ENCODE data around the gene HNRNPK. TPM values are rescaled to one million over a fixed set of nuclear protein-coding genes. Genes with fewer than 3 reads are reported as not detected.

HNRNPK gene
- total and polyA plus RNA-seq, 2 of the 13 experiments (the other 11 are each of a cell fraction or from before 2014, with no cell fraction given) = 321 to 712 TPM

DNA sequence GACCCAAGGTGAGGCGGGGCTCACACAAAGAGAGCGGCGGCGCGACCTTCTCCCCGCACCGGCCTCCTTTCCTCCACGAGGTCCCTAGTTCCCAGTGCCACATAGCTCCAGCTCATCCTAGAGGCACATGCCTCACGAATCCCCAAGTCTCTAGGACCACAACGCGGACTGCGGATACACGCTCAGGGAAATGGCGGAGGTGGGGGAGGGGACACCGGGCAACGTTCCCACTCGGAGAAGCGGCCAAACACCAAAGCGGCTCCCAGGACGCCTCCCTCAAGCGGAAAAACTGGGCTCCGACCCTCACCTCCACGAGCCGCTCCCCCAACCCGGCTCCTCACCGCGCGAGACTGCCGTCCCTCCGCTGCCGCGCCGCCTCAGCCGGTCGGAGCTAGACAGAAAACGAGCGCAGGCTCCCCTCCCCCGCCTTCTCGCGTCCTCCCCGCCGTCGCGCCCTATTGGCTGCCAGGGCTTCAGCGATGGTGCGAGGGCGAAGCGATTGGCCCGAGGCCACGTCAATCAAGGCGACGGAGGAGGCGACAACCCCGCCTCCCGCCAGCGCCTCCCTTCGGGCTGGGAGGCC is at the start of gene HNRNPK (continued):
- no peak for TF ChIP-seq ETV5 (CRISPR knock-in tag; IDR thresholded peaks at IDR 0.05; ENCODE audit: borderline replicate concordance)
- no peak for TF ChIP-seq ZNF296 (CRISPR knock-in tag; conservative IDR thresholded peaks at IDR 0.05)
- TF ChIP-seq TSC22D2 (CRISPR knock-in tag; IDR thresholded peaks at IDR 0.05; ENCODE audit: borderline replicate concordance) = no peak
- TF ChIP-seq ELF1 (CRISPR knock-in tag; IDR thresholded peaks at IDR 0.05) = no peak
- no peak for TF ChIP-seq ZNF746 (CRISPR knock-in tag; IDR thresholded peaks at IDR 0.05)
- no peak for TF ChIP-seq ZNF75D (CRISPR knock-in tag; IDR thresholded peaks at IDR 0.05; ENCODE audit: borderline replicate concordance)
- TF ChIP-seq HDAC6 (IDR thresholded peaks at IDR 0.05; ENCODE audit: low read depth, low read length) = 0 out of 2 replicates have a peak, but pooled peaks have one; percentile 23
- TF ChIP-seq, protein P1, sequence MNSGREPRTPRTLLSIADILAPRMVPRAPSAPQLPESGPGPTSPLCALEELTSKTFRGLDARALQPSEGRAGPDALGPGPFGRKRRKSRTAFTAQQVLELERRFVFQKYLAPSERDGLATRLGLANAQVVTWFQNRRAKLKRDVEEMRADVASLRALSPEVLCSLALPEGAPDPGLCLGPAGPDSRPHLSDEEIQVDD (CRISPR knock-in tag; IDR thresholded peaks at IDR 0.05; ENCODE audit: borderline replicate concordance) = peak; percentile 19; the same call in 1 of the 2 replicates
- TF ChIP-seq ZNF143 (CRISPR knock-in tag; IDR thresholded peaks at IDR 0.05) = no peak
- TF ChIP-seq, protein P2, sequence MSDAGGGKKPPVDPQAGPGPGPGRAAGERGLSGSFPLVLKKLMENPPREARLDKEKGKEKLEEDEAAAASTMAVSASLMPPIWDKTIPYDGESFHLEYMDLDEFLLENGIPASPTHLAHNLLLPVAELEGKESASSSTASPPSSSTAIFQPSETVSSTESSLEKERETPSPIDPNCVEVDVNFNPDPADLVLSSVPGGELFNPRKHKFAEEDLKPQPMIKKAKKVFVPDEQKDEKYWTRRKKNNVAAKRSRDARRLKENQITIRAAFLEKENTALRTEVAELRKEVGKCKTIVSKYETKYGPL (CRISPR knock-in tag; IDR thresholded peaks at IDR 0.05) = no peak
- TF ChIP-seq MTA1 (CRISPR knock-in tag; IDR thresholded peaks at IDR 0.05; ENCODE audit: borderline replicate concordance) = no peak
- TF ChIP-seq ZNF841 (CRISPR knock-in tag; IDR thresholded peaks at IDR 0.05; ENCODE audit: borderline replicate concordance) = no peak
- TF ChIP-seq, protein P3, sequence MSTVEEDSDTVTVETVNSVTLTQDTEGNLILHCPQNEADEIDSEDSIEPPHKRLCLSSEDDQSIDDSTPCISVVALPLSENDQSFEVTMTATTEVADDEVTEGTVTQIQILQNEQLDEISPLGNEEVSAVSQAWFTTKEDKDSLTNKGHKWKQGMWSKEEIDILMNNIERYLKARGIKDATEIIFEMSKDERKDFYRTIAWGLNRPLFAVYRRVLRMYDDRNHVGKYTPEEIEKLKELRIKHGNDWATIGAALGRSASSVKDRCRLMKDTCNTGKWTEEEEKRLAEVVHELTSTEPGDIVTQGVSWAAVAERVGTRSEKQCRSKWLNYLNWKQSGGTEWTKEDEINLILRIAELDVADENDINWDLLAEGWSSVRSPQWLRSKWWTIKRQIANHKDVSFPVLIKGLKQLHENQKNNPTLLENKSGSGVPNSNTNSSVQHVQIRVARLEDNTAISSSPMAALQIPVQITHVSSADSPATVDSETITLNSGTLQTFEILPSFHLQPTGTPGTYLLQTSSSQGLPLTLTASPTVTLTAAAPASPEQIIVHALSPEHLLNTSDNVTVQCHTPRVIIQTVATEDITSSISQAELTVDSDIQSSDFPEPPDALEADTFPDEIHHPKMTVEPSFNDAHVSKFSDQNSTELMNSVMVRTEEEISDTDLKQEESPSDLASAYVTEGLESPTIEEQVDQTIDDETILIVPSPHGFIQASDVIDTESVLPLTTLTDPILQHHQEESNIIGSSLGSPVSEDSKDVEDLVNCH (CRISPR knock-in tag; IDR thresholded peaks at IDR 0.05) = no peak
- no peak for TF ChIP-seq TBX2 (CRISPR knock-in tag; IDR thresholded peaks at IDR 0.05; ENCODE audit: borderline replicate concordance)
- TF ChIP-seq SIX1 (CRISPR knock-in tag; IDR thresholded peaks at IDR 0.05; ENCODE audit: borderline replicate concordance) = no peak
- peak; percentile 98 for TF ChIP-seq AGO2 (optimal IDR thresholded peaks at IDR 0.05; ENCODE audit: low read depth, low read length)
- no peak for TF ChIP-seq ZNF616 (CRISPR knock-in tag; IDR thresholded peaks at IDR 0.05; ENCODE audit: low read depth)
- TF ChIP-seq RARA (CRISPR knock-in tag; IDR thresholded peaks at IDR 0.05) = no peak
- TF ChIP-seq ZNF253 (CRISPR knock-in tag; IDR thresholded peaks at IDR 0.05; ENCODE audit: borderline replicate concordance) = no peak
- TF ChIP-seq, protein P4, sequence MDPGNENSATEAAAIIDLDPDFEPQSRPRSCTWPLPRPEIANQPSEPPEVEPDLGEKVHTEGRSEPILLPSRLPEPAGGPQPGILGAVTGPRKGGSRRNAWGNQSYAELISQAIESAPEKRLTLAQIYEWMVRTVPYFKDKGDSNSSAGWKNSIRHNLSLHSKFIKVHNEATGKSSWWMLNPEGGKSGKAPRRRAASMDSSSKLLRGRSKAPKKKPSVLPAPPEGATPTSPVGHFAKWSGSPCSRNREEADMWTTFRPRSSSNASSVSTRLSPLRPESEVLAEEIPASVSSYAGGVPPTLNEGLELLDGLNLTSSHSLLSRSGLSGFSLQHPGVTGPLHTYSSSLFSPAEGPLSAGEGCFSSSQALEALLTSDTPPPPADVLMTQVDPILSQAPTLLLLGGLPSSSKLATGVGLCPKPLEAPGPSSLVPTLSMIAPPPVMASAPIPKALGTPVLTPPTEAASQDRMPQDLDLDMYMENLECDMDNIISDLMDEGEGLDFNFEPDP (CRISPR knock-in tag; conservative IDR thresholded peaks at IDR 0.05) = no peak
- TF ChIP-seq SCMH1 (CRISPR knock-in tag; IDR thresholded peaks at IDR 0.05; ENCODE audit: borderline replicate concordance) = no peak
- TF ChIP-seq, protein P5, sequence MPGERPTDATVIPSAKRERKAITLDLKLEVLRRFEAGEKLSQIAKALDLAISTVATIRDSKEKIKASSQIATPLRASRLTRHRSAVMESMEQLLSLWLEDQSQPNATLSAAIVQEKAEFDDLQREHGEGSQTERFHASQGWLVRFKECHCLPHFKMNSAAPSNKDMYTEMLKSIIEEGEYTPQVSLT (CRISPR knock-in tag; IDR thresholded peaks at IDR 0.05; ENCODE audit: borderline replicate concordance, low read depth) = no peak; the same call in 1 of the 2 replicates
- TF ChIP-seq, protein P6, sequence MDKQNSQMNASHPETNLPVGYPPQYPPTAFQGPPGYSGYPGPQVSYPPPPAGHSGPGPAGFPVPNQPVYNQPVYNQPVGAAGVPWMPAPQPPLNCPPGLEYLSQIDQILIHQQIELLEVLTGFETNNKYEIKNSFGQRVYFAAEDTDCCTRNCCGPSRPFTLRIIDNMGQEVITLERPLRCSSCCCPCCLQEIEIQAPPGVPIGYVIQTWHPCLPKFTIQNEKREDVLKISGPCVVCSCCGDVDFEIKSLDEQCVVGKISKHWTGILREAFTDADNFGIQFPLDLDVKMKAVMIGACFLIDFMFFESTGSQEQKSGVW (CRISPR knock-in tag; IDR thresholded peaks at IDR 0.05; ENCODE audit: borderline replicate concordance) = no peak
- TF ChIP-seq KAT8 (CRISPR knock-in tag; IDR thresholded peaks at IDR 0.05) = no peak

All from HepG2 (cell line).